T47D (cell line): ENCODE data around the gene TAS2R43.
"Not testable (repeated sequence)": the region's sequence is repeated elsewhere in the genome, so short reads cannot be mapped to it uniquely, and the experiment has no call there.

Source experiments
- DNase-seq, 2 experiments: peaks; one replicate each; pipeline versions ENCODE4 v3.0.0 to v3.0.0-alpha.2; 2011 to 2012; ENCODE audit warnings: low read depth in 1 of 2, low spot score in 1 of 2
- JUND ChIP-seq: IDR thresholded peaks from 2 replicates; pipeline ENCODE4 v1.6.1; 2012; ENCODE audit warnings: low read depth
- in situ Hi-C: cut with HindIII; loops from 2 replicates; pipeline ENCODE4 v1.10.0; 2016; ENCODE audit warnings: low sequenced_read_pairs, low pct_unique_long_range_greater_than_20kb

The TAS2R43 gene, protein sequence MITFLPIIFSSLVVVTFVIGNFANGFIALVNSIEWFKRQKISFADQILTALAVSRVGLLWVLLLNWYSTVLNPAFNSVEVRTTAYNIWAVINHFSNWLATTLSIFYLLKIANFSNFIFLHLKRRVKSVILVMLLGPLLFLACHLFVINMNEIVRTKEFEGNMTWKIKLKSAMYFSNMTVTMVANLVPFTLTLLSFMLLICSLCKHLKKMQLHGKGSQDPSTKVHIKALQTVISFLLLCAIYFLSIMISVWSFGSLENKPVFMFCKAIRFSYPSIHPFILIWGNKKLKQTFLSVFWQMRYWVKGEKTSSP

DNA sequence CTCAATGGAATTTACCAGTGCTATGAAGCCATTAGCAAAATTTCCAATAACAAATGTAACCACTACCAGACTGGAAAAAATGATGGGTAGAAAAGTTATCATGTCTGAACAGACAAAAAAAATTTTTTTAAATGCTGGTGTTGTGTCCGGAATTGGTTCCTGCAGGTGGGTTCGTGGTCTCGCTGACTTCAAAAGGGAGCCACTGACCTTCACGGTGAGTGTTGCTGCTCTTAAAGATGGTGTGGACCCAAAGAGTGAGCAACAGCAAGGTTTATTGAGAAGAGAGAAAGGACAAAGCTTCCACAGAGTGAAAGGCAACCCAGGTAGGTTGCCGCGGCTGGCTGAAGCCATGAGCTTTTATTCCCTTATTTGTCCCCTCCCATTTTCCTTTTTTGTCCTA is at the start of gene TAS2R43:
TSS of gene TAS2R43 (minus strand) at position 186 of the 400 bp plus-strand sequence. CDS start at position 102, 84 bp downstream.
- in situ Hi-C loops, result no loop called here
- TF ChIP-seq JUND, result no peak

DNA sequence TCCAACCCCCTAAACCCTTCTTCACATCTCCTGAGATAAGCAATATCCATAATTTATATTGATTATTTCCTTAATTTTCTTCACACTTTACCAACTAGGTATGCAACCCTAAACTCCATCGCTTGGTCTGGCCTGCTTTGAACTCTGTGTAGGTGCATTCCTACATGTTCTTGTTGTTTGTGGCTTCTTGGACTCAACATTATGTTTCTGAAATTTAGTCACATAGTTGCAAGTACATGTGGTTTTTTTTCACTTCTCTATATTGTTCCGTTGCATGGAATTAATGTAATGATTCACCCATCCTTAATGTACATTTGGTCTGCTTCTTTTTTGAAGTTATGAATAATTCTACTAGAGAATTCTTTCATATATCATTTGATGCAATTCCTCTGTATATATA is 44.0 kb upstream of the TAS2R43 start:
- in situ Hi-C loops, result no loop called here
- DNase-seq, result no peak
- TF ChIP-seq JUND, result no peak

More for the DNA sequence above, at the start of gene TAS2R43:
- no peak for DNase-seq

DNA sequence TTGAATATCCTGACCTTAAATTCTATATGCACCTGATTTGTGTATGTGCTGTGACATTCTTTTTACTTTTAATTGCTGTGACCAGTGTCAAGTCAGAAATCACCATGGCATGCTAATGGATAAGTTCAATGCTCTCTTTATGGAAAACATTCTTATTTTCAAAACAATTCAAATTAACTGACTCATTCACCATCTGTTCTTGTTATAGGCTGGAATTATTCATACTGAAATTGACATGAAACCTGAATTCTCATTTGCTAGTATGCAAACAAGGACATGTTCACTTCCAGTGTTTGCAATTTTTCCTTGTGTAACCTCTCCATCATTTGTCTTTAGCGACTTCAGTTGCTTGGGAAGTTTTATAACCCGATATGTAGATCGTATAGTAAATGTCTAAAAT is 42.2 kb upstream of the TAS2R43 start, which contains the start of gene TAS2R30:
TSS of gene TAS2R30 (minus strand) at position 340 of the 400 bp plus-strand sequence. CDS start 400 bp downstream, outside the sequence.
- DNase-seq, result no peak
- in situ Hi-C loops, result no loop called here
- TF ChIP-seq JUND, result no peak

DNA sequence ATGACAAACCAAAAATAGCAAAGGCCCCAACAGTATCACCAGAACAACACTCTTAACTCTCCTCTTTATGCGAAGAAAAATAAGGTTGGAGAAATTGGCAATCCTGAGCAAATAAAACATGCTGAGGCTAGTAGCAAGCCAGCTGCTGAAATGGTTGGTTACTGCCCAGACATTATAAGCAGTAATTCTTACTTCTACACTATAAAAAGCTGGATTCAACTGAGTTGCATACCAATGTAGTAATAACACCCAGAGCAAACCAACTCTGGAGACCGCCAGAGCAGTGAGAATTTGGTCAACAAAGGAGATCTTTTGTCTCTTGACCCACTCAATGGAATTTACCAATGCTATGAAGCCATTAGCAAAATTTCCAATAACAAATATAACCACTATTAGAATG is 41.7 kb upstream of the TAS2R43 start:
- in situ Hi-C loops, result no loop called here
- DNase-seq, result no peak
- no peak for TF ChIP-seq JUND

DNA sequence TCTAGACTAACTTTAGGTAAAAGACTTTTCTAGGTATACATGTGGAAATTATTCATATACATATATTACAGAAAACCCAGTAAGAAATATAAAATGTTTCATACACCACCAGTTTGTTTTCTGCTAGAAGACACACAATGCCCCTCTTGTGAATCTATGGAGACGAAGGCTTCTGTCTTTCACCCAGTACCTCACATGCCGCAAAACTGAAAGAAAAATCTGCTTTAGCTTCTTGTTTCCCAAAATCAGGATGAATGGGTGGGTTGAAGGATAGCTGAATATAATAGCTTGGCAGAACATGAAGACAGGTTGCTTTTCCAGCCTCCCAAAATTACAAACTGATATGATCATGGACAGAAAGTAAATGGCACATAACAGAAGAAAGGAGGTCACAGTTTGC is 41.0 kb upstream of the TAS2R43 start:
- no peak for DNase-seq
- in situ Hi-C loops, result no loop called here
- TF ChIP-seq JUND, result no peak

DNA sequence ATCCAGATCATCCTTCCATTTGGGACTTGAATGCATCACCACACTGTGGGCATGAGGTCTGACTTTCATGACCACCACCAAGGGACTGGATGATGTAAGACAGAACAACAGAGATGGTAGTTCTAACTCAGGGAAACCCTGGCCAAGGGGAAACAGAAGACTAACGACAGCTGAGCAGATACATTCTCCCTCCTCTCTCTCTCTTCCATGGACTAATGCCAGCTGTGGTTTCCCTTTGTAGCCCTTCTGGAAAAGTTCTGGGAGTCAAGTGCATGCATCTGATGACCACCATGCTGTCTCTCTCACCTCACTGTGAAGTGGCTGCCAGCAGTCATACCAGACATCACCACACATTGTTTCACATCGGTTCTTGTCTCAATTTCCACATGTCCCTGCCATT is 38.9 kb upstream of the TAS2R43 start:
- TF ChIP-seq JUND, result no peak
- in situ Hi-C loops, result no loop called here
- DNase-seq, result no peak

DNA sequence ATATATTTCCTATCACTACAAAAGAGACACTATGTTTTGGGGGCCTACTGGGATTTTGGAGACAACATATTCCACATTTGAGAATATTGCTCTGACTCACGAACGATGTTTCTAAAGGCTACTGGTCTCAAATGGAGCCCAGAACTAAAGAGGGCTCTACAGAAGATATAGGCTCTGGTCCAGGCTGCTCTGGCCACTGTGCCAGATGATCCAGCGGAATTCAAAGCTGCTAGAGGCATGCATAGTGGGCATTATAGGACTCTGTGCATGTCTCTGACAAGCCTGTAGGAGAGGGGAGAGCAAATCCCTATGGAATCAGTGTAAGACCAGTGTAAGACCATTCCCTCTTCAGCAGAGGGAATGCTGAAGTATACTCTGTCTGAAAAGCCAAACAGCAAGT is 38.3 kb upstream of the TAS2R43 start:
- no peak for TF ChIP-seq JUND
- DNase-seq, result no peak
- in situ Hi-C loops, result no loop called here

DNA sequence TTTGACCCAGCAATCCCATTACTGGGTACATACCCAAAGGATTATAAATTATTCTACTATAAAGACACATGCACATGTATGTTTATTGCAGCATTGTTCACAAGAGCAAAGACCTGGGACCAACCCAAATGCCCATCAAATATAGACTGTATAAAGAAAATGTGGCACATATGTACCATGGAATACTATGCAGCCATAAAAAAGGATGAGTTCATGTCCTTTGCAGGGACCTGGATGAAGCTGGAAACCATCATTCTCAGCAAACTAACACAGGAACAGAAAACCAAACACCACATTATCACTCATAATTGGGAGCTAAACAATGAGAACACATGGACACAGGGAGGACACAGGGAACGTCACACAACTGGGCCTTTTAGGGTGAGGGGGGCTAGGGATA is 22.0 kb upstream of the TAS2R43 start:
- in situ Hi-C loops, DNase-seq: not testable (repeated sequence)

DNA sequence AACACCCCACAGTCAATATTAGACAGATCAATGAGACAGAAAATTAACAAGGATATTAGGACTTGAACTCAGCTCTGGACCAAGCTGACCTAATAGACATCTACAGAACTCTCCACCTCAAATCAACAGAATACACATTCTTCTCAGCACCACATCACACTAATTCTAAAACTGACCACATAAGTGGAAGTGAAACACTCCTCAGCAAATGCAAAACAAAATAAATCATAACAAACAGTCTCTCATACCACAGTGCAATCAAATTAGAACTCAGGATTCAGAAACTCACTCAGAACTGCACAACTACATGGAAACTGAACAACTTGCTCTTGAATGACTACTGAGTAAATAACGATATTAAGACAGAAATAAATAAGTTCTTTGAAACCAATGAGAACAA is 19.1 kb upstream of the TAS2R43 start:
- DNase-seq, in situ Hi-C loops: not testable (repeated sequence)

DNA sequence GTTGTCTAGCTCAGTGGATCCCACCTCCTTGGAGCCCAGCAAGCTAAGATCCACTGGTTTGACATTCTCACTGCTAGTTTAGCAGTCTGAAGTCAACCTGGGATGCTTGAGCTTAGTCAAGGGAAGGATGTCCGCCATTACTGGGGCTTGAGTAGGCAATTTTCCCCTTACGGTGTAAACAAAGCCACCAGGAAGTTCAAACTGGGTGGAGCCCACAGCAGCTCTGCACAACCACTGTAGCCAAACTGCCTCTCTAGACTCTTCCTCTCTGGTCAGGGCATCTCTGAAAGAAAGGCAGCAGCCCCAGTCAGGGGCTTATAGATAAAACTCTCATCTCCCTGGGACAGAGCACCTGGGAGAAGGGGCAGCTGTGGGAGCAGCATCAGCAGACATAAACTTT is 16.7 kb upstream of the TAS2R43 start:
- in situ Hi-C loops, result no loop called here
- TF ChIP-seq JUND, result no peak
- DNase-seq, result no peak

DNA sequence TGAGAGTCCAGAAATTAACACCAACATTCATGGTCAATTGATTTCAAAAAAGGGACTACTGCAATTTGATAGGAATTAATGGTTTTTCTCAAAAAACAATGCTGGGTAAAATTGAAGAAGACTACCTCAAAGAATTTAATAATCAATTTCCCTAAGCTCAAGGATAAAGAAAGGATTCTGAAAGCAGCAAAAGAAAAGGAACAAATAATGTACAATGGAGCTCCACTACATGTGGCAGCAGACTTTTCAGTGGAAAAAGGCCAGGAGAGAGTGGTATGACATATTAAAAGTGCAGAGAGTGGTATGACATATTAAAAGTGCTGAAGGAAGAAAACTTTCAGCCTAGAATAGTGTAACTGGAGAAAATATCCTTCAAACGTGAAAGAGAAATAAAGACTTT is 15.6 kb upstream of the TAS2R43 start:
- TF ChIP-seq JUND, result no peak
- in situ Hi-C loops, result no loop called here
- no peak for DNase-seq

DNA sequence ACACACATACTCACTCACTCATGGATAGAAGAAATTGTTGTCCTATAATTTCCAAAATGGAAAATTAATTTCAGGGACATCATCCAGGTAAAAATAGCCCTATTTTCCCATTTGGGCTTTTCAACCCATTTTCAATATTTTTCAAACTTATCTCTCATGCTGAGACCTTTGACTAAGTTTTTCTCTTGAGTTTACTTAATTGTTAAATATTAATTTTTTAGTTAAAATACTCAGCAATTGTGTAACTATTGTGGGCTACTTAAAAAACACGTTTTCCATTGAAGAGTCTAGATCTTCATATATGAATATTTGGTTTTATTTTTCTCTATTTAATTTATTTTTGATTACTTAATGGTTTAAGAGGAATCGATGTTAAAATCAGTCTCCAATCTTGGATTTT is 14.2 kb upstream of the TAS2R43 start:
- DNase-seq, result no peak
- in situ Hi-C loops, result no loop called here
- TF ChIP-seq JUND, result no peak

DNA sequence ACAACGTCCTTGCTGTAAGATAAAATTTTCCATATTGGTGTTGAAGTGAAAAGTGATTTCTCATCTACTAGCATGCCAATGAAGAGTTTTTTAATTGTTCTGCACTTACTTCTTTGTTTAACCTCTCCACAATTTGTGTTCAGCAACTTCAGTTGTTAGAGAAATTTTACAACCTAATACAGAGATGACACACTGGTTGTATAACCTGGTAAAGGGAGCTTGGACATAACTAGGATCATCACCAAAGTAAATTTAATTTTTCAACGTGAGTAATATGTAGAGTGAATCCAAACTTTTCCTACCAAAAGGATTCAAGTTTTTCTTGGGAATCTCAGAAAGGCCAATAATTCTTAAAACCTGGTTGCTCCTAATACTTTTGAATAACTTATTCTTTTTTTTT is 13.4 kb upstream of the TAS2R43 start:
- no peak for DNase-seq
- TF ChIP-seq JUND, result no peak
- in situ Hi-C loops, result no loop called here

DNA sequence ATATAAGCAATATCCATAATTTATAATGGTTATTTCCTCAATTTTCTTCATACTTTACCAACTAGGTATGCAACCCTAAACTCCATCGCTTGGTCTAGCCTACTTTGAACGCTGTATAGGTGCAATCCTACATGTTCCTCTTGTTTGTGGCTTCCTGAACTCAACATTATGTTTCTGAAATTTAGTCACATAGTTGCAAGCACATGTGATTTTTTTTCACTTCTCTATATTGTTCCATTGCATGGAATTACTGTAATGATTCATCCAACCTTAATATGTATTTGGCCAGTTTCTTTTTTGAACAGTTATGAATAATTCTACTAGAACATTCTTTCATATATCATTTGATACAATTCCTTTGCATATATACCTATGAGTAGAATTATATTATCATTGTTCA is 2.8 kb upstream of the TAS2R43 start:
- in situ Hi-C loops, DNase-seq: not testable (repeated sequence)
